ENCODE measurements around the gene RCC1.
"Not testable (repeated sequence)": the region's sequence is repeated elsewhere in the genome, so short reads cannot be mapped to it uniquely, and the experiment has no call there.

The RCC1 gene

DNA sequence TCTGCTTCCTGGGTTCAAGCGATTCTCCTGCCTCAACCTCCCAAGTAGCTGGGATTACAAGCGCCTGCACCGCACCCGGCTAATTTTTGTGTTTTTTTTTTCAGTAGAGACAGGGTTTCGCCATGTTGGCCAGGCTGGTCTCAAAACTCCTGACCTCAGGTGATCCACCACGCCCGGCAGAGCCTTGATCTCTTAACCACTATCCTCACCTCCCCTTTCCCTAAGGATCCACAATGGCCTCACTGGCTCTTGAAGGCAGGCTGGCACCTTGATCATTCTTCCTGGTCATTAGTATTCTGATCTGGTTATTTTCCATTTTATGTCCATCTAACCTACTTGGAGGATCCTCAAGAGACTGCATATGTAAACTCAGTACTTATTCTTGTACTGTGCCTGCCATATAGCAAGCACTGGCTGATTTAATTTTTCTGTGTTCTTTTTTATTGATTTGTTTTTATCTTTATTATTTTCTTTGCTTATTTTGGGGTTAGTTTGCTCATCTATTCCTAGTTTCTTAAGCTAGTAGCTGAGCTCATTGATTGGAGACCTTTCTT, 6.3 kb downstream of the RCC1 start:
- no peak for DNase-seq (ENCODE audit: low spot score)

- not testable (repeated sequence) for DNase-seq (ENCODE audit: low spot score)
Observed at GRCh38 chr1:28514445-28514933, 8.6 kb downstream of the RCC1 start.

DNA sequence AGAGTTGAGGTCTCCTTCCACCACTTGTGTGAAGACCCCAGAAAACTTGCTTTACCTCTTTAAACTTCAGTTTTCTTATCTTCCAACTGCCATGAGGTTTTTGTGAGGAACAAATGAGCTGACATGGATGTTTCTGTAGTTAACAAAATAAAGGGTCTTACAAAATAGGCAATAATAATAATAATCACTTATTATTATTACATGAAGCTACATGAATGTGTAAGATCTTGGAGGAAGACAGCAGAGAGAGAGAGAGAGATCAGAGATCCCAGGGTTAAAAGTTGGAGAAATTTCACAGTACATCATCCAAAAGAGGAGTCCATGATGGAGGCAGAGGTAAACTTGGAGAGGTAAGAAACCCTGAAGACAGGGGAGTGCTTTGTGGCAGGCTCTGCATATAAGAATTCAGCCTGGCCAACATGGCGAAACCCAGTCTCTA, 10.7 kb downstream of the RCC1 start:
- no peak for DNase-seq (ENCODE audit: low spot score)

- DNase-seq (ENCODE audit: low spot score), result no peak
Observed at GRCh38 chr1:28517649-28517999, 11.8 kb downstream of the RCC1 start.

- DNase-seq (ENCODE audit: low spot score), result peak; percentile 73
Observed at GRCh38 chr1:28518000-28518744, 12.3 kb downstream of the RCC1 start.

DNA sequence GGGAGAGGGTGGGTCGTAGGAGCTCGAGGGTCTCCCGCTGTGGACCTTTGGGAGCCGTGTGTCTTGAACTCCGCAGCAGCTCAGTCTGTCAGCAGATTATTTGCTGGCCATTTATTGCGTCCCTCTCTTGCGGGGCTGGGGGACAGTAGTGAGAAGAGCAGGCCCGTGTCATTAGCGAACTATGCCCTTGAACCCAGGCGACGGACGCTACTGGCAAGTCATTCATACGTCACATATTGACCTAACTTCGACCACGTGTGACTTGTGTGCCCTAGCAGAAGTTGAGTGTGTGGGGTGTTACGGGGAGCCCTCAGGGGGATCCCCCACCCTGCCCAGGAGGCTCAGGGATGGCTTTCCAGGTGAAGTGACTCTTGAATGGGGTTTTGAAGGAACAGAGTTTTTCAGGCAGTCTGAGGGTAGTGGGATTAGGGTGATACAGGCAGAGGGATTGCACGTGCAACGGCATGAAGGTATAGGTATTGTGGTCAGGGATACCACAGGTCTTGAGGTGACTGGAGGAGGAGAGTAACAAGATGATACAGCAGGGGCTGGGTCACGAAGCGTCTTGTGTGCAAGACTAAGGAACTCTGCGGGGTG, 13.0 kb downstream of the RCC1 start:
- no peak for DNase-seq (ENCODE audit: low spot score)

DNA sequence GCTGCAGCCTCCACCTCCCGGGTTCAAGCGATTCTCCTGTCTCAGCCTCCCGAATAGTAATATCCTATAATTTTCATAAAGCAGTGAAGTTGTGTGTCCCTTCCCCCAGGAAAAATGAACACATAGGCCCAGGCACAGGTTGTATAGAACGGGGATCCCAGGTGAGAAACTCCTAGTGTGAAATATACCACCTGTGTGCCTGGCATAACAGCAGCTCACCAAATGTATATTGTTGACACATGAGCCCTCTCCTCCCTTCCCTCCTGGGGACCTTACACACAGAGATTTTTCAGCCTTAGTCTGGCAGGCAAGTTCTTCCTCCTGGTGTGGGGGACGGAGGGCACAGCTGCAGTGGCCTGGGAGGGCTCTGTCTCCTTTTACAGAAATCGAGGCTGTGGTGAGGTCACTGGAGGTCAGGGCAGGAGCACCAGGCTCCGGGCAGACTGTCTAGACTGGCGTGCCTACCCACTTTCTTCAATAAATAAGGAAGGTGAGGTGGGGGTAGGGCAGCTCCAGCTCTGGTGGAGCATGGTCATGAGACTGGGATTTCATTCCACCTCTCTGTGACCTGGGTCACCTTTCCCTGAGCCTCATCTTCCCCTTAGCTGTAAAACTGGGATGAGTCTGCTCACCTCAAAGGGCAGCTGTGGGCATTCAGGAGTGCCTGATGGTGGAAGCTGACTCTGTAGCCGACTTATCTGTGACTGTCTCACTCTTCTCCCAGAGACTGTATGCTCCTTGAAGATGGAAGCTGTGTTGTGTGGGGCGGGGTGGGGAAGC, 14.3 kb downstream of the RCC1 start:
- DNase-seq (ENCODE audit: low spot score), result no peak

DNA sequence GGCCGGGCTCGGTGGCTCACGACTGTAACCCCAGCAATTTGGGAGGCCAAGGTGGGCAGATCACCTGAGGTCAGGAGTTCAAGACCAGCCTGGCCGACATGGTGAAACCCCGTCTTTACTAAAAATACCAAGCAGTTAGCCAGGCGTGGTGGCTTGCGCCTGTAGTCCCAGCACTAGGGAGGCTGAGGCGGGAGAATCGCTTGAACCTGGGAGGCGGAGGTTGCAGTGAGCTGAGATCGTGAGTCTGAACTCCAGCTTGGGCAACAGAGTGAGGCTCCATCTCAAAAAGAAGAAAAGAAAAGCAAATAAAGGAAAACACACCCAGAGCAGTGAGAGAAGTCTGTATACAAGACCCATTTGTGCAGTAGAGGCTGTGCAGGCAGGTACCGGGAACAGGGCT, 15.0 kb downstream of the RCC1 start:
- DNase-seq (ENCODE audit: low spot score), result not testable (repeated sequence)

DNA sequence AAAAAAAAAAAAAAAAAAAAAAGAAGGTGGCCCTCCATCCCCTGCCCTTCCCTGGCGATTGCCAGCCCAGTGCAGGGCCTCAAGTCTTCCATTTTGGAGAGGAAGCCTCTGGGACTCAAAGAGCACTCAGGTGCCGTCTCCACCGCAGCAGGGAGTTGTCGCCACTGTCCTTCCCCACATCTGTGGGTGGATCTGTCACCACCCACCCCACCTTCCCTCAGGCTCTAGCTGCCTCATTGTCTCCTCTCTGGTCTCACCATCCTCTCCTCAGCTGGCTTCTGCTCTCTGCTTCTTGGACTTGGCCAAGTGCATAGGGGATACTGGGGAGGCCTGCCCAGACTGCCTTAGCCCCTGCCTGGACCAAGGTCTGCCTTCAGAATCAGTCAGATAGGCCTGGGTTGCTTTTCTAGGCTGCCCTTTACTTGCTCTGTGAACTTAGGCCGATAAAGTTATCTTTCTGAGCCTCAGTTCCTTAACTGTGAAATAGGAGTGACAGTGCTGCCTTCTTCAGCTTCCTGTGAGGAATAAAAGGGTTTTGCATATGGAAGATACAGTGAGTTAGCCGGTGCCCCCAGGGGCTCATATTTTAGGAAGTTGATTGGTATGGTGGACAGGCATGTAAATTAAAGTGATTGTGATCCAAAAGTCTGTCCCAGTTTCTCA, 15.8 kb downstream of the RCC1 start:
- no peak for DNase-seq (ENCODE audit: low spot score)

DNA sequence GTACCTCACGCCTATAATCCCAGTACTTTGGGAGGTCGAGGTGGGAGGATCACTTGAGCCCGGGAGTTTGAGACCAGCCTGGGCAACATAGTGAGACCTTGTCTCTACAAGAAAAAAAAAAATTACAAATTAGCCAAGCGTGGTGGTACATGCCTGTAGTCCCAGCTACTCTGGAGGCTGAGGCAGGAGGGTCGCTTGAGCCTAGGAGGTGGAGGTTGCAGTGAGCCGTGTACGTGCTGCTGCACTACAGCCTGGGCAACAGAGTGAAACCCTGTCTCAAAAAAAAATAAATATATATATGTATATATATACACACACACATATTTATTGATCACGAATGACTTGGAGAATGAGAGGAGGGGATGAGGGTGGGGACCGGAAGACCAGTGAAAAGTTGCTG, 16.7 kb downstream of the RCC1 start:
- not testable (repeated sequence) for DNase-seq (ENCODE audit: low spot score)

DNA sequence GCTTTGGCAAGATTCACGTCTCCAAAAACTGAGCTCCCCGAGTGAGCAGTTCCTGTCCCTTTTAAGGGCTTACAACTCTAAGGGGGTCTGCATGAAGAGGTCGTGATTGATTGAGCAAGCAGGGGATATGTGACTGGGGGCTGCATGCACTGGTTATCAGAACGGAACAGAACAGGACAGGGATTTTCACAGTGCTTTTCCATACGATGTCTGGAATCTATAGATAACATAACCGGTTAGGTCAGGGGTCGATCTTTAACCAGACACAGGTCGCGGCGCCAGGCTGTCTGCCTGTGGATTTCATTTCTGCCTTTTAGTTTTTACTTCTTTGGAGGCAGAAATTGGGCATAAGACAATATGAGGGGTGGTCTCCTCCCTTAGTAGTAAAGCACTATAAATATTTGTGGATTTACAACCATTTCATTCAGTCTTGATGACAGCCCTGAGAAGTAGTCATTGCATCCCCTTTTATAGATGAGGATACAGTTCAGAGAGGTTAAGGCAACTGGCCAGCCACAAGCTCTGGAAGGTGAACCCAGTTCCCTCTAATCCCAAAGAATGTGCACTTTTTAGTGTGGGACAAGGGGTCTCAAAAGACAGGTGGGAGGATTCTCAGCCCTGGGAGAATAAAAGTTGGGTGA, 19.3 kb downstream of the RCC1 start:
- not testable (repeated sequence) for DNase-seq (ENCODE audit: low spot score)

DNA sequence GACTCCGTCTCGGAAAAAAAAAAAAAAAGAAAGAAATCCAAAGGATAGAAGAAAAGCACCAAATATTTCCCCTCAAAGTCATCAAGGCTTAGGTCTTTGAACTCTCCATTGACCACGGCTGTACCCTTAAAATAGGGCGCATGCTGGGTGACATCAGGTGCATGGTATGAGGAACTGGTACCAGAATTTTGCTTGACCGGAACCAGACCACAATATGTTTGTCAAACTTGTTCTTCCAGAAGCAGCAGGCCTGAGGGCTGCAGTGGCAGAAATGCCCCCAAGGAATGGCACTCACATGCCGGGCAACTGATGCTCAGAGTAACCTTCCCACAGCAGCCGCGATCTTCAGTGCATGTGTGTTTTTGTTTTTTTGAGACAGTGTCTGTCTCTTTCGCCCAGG, 21.0 kb downstream of the RCC1 start:
- no peak for DNase-seq (ENCODE audit: low spot score)

DNA sequence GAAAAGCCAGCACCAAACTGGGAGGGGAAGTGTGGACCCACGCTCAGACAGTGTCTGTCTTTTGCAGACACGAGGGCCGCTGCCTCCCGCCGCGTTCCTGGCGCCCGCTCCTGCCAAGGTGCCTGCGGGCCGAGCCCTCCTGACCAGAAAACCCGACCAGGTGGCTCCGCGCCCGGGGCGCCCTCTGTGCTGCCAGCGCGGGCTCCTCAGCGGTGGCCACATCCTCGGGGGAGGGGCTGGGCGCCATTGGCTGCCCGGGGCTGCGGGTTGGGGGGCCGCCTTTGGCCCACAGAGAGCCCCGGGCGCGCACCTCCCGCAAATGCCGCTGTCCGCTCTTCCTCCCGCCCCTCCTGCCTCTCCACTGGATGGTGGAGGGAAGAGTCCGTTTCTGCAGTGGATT, 24.6 kb downstream of the RCC1 start:
- no peak for DNase-seq (ENCODE audit: low spot score)

DNA sequence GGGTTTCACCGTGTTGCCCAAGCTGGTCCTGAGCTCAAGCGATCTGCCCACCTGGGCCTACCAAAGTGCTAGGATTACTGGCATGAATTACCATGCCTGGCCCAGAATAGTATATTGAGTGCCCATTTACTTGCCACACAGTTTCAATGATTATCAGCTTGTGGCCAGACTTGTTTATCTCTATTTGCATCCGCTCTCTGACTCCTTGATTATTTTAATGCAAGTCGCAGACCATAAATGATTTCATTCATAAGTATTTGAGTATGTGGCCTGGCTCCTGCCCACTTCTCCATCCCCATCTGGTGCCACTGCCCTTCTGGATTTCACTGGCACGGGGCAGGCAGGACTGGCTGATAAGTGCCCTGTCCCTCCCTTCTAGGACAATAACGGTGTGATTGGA, 28.8 kb downstream of the RCC1 start:
- DNase-seq (ENCODE audit: low spot score), result no peak

GRCh38 chr1:28535180-28535579, 29.3 kb downstream of the RCC1 start:
- DNase-seq (ENCODE audit: low spot score), result no peak

GRCh38 chr1:28537457-28538199, 31.8 kb downstream of the RCC1 start:
- no peak for DNase-seq (ENCODE audit: low spot score)

DNA sequence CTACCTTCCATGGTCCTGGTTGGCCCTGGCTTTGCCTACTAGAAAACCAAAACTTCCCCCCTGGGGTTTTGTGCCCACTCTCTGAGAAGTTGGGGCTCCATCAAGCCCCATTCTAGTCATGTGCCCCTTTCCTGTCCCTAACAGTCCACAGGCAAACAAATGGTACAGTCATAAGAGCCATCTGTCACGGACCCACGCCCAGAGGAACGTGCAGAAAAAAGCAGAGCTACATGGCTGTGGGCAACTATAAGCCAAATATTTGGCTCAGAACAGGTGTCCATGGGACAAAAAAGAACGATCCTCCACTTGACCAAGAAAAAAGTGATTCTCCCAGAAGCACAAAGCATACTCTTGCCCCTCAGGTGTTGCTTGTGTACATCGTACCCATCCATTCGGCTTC, 32.4 kb downstream of the RCC1 start:
- DNase-seq (ENCODE audit: low spot score), result no peak

- no peak for DNase-seq (ENCODE audit: low spot score)
Observed at GRCh38 chr1:28540651-28541050, 34.8 kb downstream of the RCC1 start.

DNA sequence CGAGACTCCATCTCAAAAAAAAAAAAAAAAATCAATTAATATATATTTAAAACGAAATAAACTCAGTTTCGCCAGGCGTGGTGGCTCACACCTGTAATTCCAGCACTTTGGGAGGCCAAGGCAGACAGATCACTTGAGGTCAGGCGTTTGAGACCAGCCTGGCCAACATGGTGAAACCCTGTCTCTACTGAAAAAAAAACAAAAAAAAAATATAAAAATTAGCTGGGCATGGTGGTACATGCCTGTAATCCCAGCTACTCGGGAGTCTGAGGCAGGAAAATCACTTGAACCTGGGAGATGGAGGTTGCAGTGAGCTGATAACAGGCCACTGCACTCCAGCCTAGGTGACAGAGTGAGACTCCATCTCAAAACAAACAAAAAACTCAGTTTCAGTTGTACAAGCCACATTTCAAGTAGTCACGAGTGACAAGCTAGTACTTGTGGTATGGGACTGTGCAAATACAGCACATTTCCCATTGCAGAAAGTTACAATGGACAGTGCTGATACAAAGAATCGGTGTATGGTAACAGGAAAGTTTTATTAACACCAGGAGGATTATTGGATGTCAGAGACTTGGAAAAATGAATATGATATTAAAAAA, 35.7 kb downstream of the RCC1 start:
- not testable (repeated sequence) for DNase-seq (ENCODE audit: low spot score)

GRCh38 chr1:28545246-28545628, 39.4 kb downstream of the RCC1 start:
- DNase-seq (ENCODE audit: low spot score), result no peak

DNA sequence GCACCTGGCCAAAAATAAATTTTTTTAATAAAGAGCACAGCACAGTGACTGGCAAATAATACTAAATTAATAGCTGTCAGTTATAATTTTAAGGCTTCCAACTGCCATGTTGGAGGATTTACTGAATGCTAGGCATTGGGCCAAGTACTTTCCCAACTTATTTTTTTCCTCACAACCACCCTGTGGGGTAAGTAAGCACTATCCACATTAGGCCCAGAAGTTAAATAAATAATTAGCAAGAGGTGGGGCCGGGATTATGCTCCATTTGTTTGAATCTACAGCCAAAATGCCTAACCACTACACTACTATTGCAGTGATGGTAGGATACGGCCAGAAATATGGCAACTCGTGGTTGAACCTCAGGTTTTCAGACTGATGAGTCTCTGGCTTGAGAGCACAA, 42.5 kb downstream of the RCC1 start:
- DNase-seq (ENCODE audit: low spot score), result no peak
